Effector memory CD4-positive, alpha-beta T cell (primary cell): ENCODE results near the gene EVI5.
"Not testable (repeated sequence)": the region's sequence is repeated elsewhere in the genome, so short reads cannot be mapped to it uniquely, and the experiment has no call there.

Source experiments
- DNase-seq, 3 donors: peaks; one replicate each; pipeline ENCODE4 v3.0.0-alpha.2; 2020
- H3K27ac ChIP-seq: 2 replicates; pipeline ENCODE4 v1.7.0; 2013; ENCODE audit warnings: mild to moderate bottlenecking, low read length, moderate library complexity; ENCODE audit not compliant: insufficient read depth, poor library complexity, severe bottlenecking
- H3K27me3 ChIP-seq: replicated peaks from 2 replicates; pipeline ENCODE4 v1.7.0; 2013; ENCODE audit warnings: mild to moderate bottlenecking, low read length; ENCODE audit not compliant: insufficient read depth, control insufficient read depth, poor library complexity, severe bottlenecking
- H3K36me3 ChIP-seq: 2 replicates; pipeline ENCODE4 v1.7.0; 2013; ENCODE audit warnings: mild to moderate bottlenecking, low read length, moderate library complexity; ENCODE audit not compliant: control insufficient read depth, insufficient read depth
- H3K4me1 ChIP-seq: 2 replicates; pipeline ENCODE4 v1.7.0; 2013; ENCODE audit warnings: low read length, mild to moderate bottlenecking; ENCODE audit not compliant: control insufficient read depth, insufficient read depth, poor library complexity, severe bottlenecking
- H3K4me3 ChIP-seq: 2 replicates; pipeline ENCODE4 v1.7.0; 2013; ENCODE audit warnings: low read length, low read depth, mild to moderate bottlenecking; ENCODE audit not compliant: insufficient read depth, poor library complexity, severe bottlenecking
- H3K9me3 ChIP-seq: 2 replicates; pipeline ENCODE4 v1.7.0; 2013; ENCODE audit warnings: mild to moderate bottlenecking, low read length, moderate library complexity; ENCODE audit not compliant: control insufficient read depth

The EVI5 gene

GRCh38 chr1:92728697-92729096, 56.2 kb downstream of the EVI5 start:
- no peaks in the 10 kb centered on the region for H3K4me1 ChIP-seq
- no peaks in the 10 kb centered on the region for H3K27me3 ChIP-seq
- H3K9me3 ChIP-seq = no peaks in the 10 kb centered on the region
- no peak overlapping the region for H3K4me3 ChIP-seq
- H3K27ac ChIP-seq = no peak overlapping the region
- DNase-seq = no peak
- no peaks in the 10 kb centered on the region for H3K36me3 ChIP-seq

DNA sequence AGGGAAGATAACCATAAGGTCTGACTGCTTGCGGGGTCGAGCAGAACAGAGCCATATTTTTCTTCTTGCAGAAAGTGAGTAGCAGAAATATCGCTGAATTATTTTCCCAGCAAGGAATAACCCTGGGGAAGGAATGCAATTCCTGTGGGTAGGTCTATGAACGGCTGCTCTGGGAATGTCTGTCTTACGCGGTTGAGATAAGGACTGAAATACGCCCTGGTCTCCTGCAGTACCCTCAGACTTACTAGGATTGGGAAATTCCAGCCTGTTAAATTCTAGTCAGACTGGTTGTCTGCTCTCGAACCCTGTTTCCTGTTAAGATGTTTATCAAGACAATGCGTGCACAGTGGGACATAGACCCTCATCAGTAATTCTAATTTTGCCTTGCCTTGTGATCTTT, 61.2 kb downstream of the EVI5 start:
- not testable (repeated sequence) for H3K4me3 ChIP-seq, H3K36me3 ChIP-seq, H3K27ac ChIP-seq, H3K9me3 ChIP-seq, DNase-seq, H3K27me3 ChIP-seq, H3K4me1 ChIP-seq

DNA sequence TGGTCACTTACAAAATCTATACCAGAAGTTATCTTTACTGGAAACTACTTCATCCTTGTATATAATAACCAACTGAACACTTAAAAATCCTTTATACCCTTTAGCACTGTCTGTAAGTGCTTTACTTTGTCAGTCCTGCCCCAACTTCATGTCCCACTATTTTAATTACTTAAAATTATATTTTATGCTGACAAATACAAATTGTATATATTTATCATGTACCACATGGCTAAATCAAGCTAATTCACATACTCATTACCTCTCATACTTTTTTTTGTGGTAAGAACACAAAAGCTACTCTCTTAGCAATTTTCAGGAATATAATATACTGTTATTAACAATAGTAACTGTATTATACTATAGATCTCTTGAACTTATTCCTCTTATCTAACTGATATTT, 63.0 kb downstream of the EVI5 start:
- DNase-seq = no peak
- no peaks in the 10 kb centered on the region for H3K27me3 ChIP-seq
- H3K36me3 ChIP-seq = no peaks in the 10 kb centered on the region
- H3K4me3 ChIP-seq = no peak overlapping the region
- H3K4me1 ChIP-seq = no peaks in the 10 kb centered on the region
- H3K9me3 ChIP-seq = no peaks in the 10 kb centered on the region
- no peak overlapping the region for H3K27ac ChIP-seq

GRCh38 chr1:92721157-92721556, 63.8 kb downstream of the EVI5 start:
- H3K4me1 ChIP-seq, H3K9me3 ChIP-seq, H3K36me3 ChIP-seq, H3K27ac ChIP-seq, H3K27me3 ChIP-seq, DNase-seq, H3K4me3 ChIP-seq: not testable (repeated sequence)

- H3K27me3 ChIP-seq = not testable (repeated sequence)
Observed at GRCh38 chr1:92715476-92715951, 69.4 kb downstream of the EVI5 start.

GRCh38 chr1:92713939-92714338, 71.0 kb downstream of the EVI5 start:
- no peaks in the 10 kb centered on the region for H3K4me1 ChIP-seq

More at GRCh38 chr1:92715476-92715951, 69.4 kb downstream of the EVI5 start:
- not testable (repeated sequence) for H3K9me3 ChIP-seq, H3K4me3 ChIP-seq, H3K36me3 ChIP-seq, H3K27ac ChIP-seq, H3K4me1 ChIP-seq, DNase-seq

DNA sequence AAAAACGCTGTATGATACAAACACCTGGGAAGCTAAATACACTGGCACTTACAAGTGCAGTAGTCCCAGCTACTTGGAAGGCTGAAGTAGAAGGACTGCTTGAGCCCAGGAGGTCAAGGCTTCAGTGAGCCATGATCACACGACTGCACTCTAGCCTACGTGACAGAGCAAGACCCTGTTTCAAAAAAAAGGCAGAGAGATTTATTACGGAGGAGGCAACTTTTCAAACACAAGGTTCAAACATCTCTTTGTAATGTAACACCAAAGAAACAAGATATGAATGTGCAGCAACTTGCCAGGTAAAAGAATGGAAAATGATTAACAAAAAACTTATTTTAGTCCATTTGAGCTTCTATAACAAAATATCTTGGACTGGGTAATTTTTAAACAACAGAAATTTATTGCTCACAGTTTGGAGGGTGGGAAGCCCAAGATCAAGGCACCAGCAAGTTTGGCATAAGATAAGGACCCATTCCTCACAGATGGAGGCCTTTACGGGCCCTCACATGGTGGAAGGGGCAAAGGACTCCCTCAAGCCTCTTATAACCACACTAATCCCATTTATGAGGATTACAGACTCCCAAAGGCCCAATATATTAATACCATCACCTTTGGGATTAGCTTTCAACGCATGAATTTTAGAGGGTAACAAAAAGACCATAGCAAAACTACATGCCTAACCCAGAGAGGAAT, 73.3 kb downstream of the EVI5 start:
- no peak overlapping the region for H3K4me3 ChIP-seq

More at GRCh38 chr1:92713939-92714338, 71.0 kb downstream of the EVI5 start:
- Histone ChIP-seq H3K36me3 (no peaks in the 10 kb centered on the region), H3K27ac (no peak overlapping the region), H3K27me3 (no peaks in the 10 kb centered on the region), H3K4me3 (no peak overlapping the region), H3K9me3 (no peaks in the 10 kb centered on the region)
- DNase-seq = no peak

DNA sequence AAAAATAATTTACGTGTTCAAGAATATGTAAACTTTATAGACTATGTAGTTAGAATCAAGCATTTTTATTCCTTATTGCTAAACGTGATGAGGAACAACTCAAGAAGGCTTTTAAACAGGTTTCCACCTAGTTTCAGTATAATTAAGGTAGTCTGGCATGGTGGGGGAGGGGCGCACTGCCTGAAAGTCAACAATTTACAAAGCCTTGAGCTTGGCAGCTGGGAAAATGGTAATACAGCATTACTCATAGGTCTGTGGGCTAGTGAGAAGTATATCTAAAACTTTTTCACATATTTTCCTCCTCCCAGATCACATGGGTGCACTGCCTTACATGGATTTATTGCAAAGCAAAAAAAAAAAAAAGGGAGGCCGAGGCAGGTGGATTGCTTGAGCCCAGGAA, 75.2 kb downstream of the EVI5 start:
- Histone ChIP-seq H3K27me3 (no peaks in the 10 kb centered on the region), H3K4me1 (no peaks in the 10 kb centered on the region), H3K4me3 (no peak overlapping the region), H3K9me3 (no peaks in the 10 kb centered on the region), H3K36me3 (no peaks in the 10 kb centered on the region), H3K27ac (no peak overlapping the region)
- DNase-seq = no peak

More for the DNA sequence above, 73.3 kb downstream of the EVI5 start:
- Histone ChIP-seq H3K36me3 (no peaks in the 10 kb centered on the region), H3K9me3 (no peaks in the 10 kb centered on the region), H3K27ac (no peak overlapping the region), H3K27me3 (no peaks in the 10 kb centered on the region), H3K4me1 (no peaks in the 10 kb centered on the region)
- no peak for DNase-seq

- no peaks in the 10 kb centered on the region for H3K27me3 ChIP-seq
- H3K4me1 ChIP-seq = no peaks in the 10 kb centered on the region
- no peak for DNase-seq
- no peak overlapping the region for H3K27ac ChIP-seq
- no peak overlapping the region for H3K4me3 ChIP-seq
- no peaks in the 10 kb centered on the region for H3K36me3 ChIP-seq
- no peaks in the 10 kb centered on the region for H3K9me3 ChIP-seq
Observed at GRCh38 chr1:92708368-92708950, 76.4 kb downstream of the EVI5 start.

DNA sequence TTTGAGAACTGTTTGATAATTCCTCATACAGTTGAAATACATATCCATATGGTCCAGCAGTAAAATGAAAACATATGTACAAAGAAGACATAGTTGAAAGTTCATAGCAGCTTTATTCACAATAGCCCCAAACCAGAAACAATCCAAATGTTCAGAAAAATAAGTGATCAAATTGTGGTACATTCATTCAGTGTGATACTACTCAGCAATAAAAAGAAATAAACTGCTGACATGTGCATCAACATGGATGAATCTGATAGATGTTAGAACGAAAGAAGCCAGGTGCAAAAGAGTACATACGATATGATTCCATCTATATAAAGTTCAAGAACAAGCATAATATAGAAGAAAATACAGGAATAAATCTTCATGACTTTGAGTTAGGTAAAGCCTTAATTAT, 77.2 kb downstream of the EVI5 start:
- H3K36me3 ChIP-seq = no peaks in the 10 kb centered on the region
- no peak for DNase-seq
- H3K9me3 ChIP-seq = no peaks in the 10 kb centered on the region
- H3K27ac ChIP-seq = no peak overlapping the region
- no peaks in the 10 kb centered on the region for H3K4me1 ChIP-seq
- no peaks in the 10 kb centered on the region for H3K27me3 ChIP-seq
- no peak overlapping the region for H3K4me3 ChIP-seq
